HG02852 (cell line): ENCODE results near the gene CGNL1.

Experiments used
- ATAC-seq: cut with Tn5 transposase; IDR thresholded peaks from one replicate; pipeline ENCODE4 v1.9.1; 2021; ENCODE audit warnings: mild to moderate bottlenecking, moderate library complexity; ENCODE audit not compliant: unreplicated experiment

CGNL1 gene

GRCh38 chr15:57384024-57384423, 7.7 kb downstream of the CGNL1 start:
- no peak for ATAC-seq

- ATAC-seq: no peak
These were observed 8.5 kb downstream of the CGNL1 start for GRCh38 chr15:57384816-57385215.

GRCh38 chr15:57385923-57386390, 9.7 kb downstream of the CGNL1 start:
- no peak for ATAC-seq

GRCh38 chr15:57386976-57387375, 10.7 kb downstream of the CGNL1 start:
- ATAC-seq: no peak

GRCh38 chr15:57387564-57388076, 11.3 kb downstream of the CGNL1 start:
- no peak for ATAC-seq

GRCh38 chr15:57388464-57388863, 12.2 kb downstream of the CGNL1 start:
- ATAC-seq: no peak

- ATAC-seq: no peak
These were observed 13.7 kb downstream of the CGNL1 start for GRCh38 chr15:57389991-57390390.

GRCh38 chr15:57390583-57390982, 14.3 kb downstream of the CGNL1 start:
- ATAC-seq: no peak

- no peak for ATAC-seq
These were observed 15.2 kb downstream of the CGNL1 start for GRCh38 chr15:57391537-57391936.

- ATAC-seq: no peak
These were observed 16.8 kb downstream of the CGNL1 start for GRCh38 chr15:57393061-57393460.

GRCh38 chr15:57395292-57395691, 19.0 kb downstream of the CGNL1 start:
- no peak for ATAC-seq

- no peak for ATAC-seq
These were observed 22.0 kb downstream of the CGNL1 start for GRCh38 chr15:57398336-57398735.

GRCh38 chr15:57401546-57401945, 25.2 kb downstream of the CGNL1 start:
- no peak for ATAC-seq

GRCh38 chr15:57403017-57403416, 26.7 kb downstream of the CGNL1 start:
- no peak for ATAC-seq

GRCh38 chr15:57403566-57404325, 27.4 kb downstream of the CGNL1 start:
- no peak for ATAC-seq

- no peak for ATAC-seq
These were observed 28.8 kb downstream of the CGNL1 start for GRCh38 chr15:57405133-57405532.

- no peak for ATAC-seq
These were observed 29.9 kb downstream of the CGNL1 start for GRCh38 chr15:57406062-57406772.

GRCh38 chr15:57410373-57410772, 34.1 kb downstream of the CGNL1 start:
- ATAC-seq: no peak

GRCh38 chr15:57411945-57412768, 35.9 kb downstream of the CGNL1 start:
- no peak for ATAC-seq

- ATAC-seq: no peak
These were observed 39.3 kb downstream of the CGNL1 start for GRCh38 chr15:57415602-57416001.

GRCh38 chr15:57418635-57419034, 42.3 kb downstream of the CGNL1 start:
- ATAC-seq: no peak
